Lower lobe of right lung (tissue), 2 donors: Measurements from ENCODE around the gene RSAD1. TPM values are rescaled to one million over a fixed set of nuclear protein-coding genes. Genes with fewer than 3 reads are reported as not detected.

ENCODE experiments used
- ATAC-seq, 2 donors: fragments of 200-7000 bp; cut with Tn5 transposase; one replicate each; pipeline ENCODE4 v1.9.1; 2020 to 2022; ENCODE audit warnings: mild to moderate bottlenecking in 2 of 2, moderate library complexity in 2 of 2
- DNase-seq: peaks from one replicate; pipeline ENCODE4 v3.0.0-alpha.2; 2020
- H3K27ac ChIP-seq: fragments of 200-600 bp; one replicate; pipeline ENCODE4 v1.8.0; 2022
- H3K27me3 ChIP-seq: fragments of 200-600 bp; one replicate; pipeline ENCODE4 v1.8.0; 2022; ENCODE audit warnings: low read depth
- H3K36me3 ChIP-seq: fragments of 200-600 bp; one replicate; pipeline ENCODE4 v1.8.0; 2022; ENCODE audit warnings: mild to moderate bottlenecking
- H3K4me1 ChIP-seq: fragments of 200-600 bp; one replicate; pipeline ENCODE4 v1.8.0; 2022
- H3K4me3 ChIP-seq: fragments of 200-600 bp; one replicate; pipeline ENCODE4 v1.8.0; 2022; ENCODE audit warnings: mild to moderate bottlenecking
- H3K9me3 ChIP-seq: fragments of 200-600 bp; one replicate; pipeline ENCODE4 v1.8.0; 2022
- CTCF ChIP-seq: fragments of 200-600 bp; IDR thresholded peaks from one replicate; pipeline ENCODE4 v1.8.0; 2022; ENCODE audit warnings: antibody characterized with exemption, mild to moderate bottlenecking
- intact Hi-C: fragments of 100-400 bp; cut with DNase I; formaldehyde crosslinking; loops from one replicate; pipeline ENCODE4 v1.11.0; 2022
- total RNA-seq: library from RNA; stranded (reverse); fragmentation: NEBNext Ultra II Directional; extraction: Animal tissue kit (Norgen Biotek cat#: 25700); gene quantifications from one replicate; pipeline ENCODE4 v1.2.1, GENCODE V29; 2021
- donor health status: DM: no; HTN: yes; CAD: no; lungs with severe emphysema.

Gene RSAD1
- total RNA-seq, 1 donor from 2014 or later, result 29.2 TPM

- no peaks in the 10 kb centered on the region for H3K9me3 ChIP-seq
- no peaks in the 10 kb centered on the region for H3K36me3 ChIP-seq
- no peak for TF ChIP-seq CTCF
- no peak overlapping the region for H3K4me3 ChIP-seq
- H3K27ac ChIP-seq, result no peak overlapping the region
- ATAC-seq (no peak), DNase-seq (no peak)
- H3K27me3 ChIP-seq, result no peaks in the 10 kb centered on the region
- H3K4me1 ChIP-seq, result no peaks in the 10 kb centered on the region
- intact Hi-C loops, result no loop called here
Measured at GRCh38 chr17:50517011-50517410, 38.4 kb downstream of the RSAD1 start.

- intact Hi-C loops, result no loop called here
- no peaks in the 10 kb centered on the region for H3K4me1 ChIP-seq
- H3K4me3 ChIP-seq, result no peak overlapping the region
- no peak overlapping the region for H3K27ac ChIP-seq
- ATAC-seq, result no peak
- H3K36me3 ChIP-seq, result no peaks in the 10 kb centered on the region
- no peaks in the 10 kb centered on the region for H3K9me3 ChIP-seq
- no peaks in the 10 kb centered on the region for H3K27me3 ChIP-seq
- no peak for TF ChIP-seq CTCF
- DNase-seq, result no peak
Measured at GRCh38 chr17:50517504-50518383, 39.1 kb downstream of the RSAD1 start.

- H3K4me3 ChIP-seq, result no peak overlapping the region
- ATAC-seq (no peak), DNase-seq (no peak)
- TF ChIP-seq CTCF, result no peak
- no peaks in the 10 kb centered on the region for H3K9me3 ChIP-seq
- H3K27ac ChIP-seq, result no peak overlapping the region
- intact Hi-C loops, result no loop called here
- no peaks in the 10 kb centered on the region for H3K36me3 ChIP-seq
- H3K4me1 ChIP-seq, result no peaks in the 10 kb centered on the region
- H3K27me3 ChIP-seq, result no peaks in the 10 kb centered on the region
Measured at GRCh38 chr17:50518384-50519023, 39.8 kb downstream of the RSAD1 start.

GRCh38 chr17:50519141-50519834 lies 40.6 kb downstream of the RSAD1 start:
- intact Hi-C loops, result no loop called here
- H3K9me3 ChIP-seq, result no peaks in the 10 kb centered on the region
- DNase-seq, result no peak
- H3K27ac ChIP-seq, result no peak overlapping the region
- no peaks in the 10 kb centered on the region for H3K27me3 ChIP-seq
- H3K4me1 ChIP-seq, result no peaks in the 10 kb centered on the region
- H3K4me3 ChIP-seq, result no peak overlapping the region
- no peak for TF ChIP-seq CTCF
- no peaks in the 10 kb centered on the region for H3K36me3 ChIP-seq
- ATAC-seq, result no peak

GRCh38 chr17:50520483-50520882 lies 41.8 kb downstream of the RSAD1 start:
- H3K4me1 ChIP-seq, result no peaks in the 10 kb centered on the region
- no peaks in the 10 kb centered on the region for H3K27me3 ChIP-seq
- no peaks in the 10 kb centered on the region for H3K36me3 ChIP-seq
- no peak overlapping the region for H3K4me3 ChIP-seq
- intact Hi-C loops, result no loop called here
- DNase-seq, result no peak
- no peak overlapping the region for H3K27ac ChIP-seq
- no peaks in the 10 kb centered on the region for H3K9me3 ChIP-seq
- no peak for TF ChIP-seq CTCF
- no peak for ATAC-seq
